OCI-LY1 (cell line): ENCODE results near the gene CMTM4.
A peak's percentile ranks its signal among the peaks of the same experiment; 100 is the strongest.

Experiments
- CTCF ChIP-seq: fragments of 200-600 bp; sonication (generic), shearing (Covaris generic); IDR thresholded peaks from 2 replicates; pipeline ENCODE4 v1.5.1; 2017; ENCODE audit warnings: mild to moderate bottlenecking, antibody characterized with exemption, low read length, moderate library complexity, mixed read lengths
- EZH2 ChIP-seq: fragments of 200-600 bp; sonication (generic), shearing (Covaris generic); IDR thresholded peaks from 2 replicates; pipeline ENCODE4 v1.8.0; 2017; ENCODE audit warnings: borderline replicate concordance, mixed run types, mild to moderate bottlenecking, antibody characterized with exemption, low read length, moderate library complexity, mixed read lengths

GRCh38 chr16:66662445-66663194, 33.9 kb downstream of the CMTM4 start:
- TF ChIP-seq CTCF (peak; percentile 53), EZH2 (no peak)
